Fibroblast of upper back skin (primary cell): Measurements from ENCODE around the gene LRPAP1.
"Not testable (repeated sequence)": the region's sequence is repeated elsewhere in the genome, so short reads cannot be mapped to it uniquely, and the experiment has no call there.

Experiments
- DNase-seq: peaks from one replicate; pipeline ENCODE4 v3.0.0-alpha.2; 2013

Gene LRPAP1

DNA sequence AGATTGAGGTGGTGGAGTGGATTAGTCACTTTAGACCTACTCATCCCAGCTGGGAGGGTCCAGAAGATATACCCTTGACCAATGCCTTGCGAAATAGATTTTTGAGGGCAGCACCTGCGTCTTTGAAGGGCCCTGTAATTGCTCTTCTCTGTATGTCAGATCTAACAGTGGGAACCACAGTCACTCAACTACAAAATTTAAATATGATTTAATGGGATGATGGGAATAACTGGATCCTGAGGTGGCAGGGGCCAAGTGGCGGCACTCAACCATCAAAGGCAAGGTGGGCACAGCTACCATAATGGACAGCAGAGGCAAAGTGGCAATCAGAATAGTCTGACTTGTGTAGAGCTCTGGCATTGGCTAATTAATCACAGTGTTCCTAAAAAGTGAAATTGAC is 76.6 kb downstream of the LRPAP1 start:
- not testable (repeated sequence) for DNase-seq
